ENCODE results near the gene PCSK6. TPM values are rescaled to one million over a fixed set of nuclear protein-coding genes. Genes with fewer than 3 reads are reported as not detected.

Gene PCSK6
- total RNA-seq, 1 donor from 2014 or later = 5.4 TPM

DNA sequence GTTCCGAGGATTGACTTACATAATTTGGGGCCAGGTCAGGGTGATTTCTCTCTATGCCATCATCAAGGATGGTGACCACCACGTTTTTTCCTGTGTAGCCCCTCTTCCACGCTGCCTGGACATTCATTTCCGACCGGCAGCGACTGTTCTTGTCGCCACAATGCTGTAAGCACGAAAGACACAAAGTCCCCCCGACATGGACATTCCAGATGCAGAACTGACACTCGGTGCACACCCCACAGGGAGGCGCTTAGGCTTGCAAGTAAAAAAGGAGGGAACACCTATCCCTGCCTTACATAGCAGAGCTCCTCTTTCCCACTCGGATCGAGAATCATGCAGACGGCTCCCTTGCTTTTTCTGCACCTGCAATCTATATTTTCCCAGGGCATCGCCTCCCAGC is 58.2 kb downstream of the PCSK6 start:
- no peak overlapping the region for H3K27ac Mint-ChIP-seq (ENCODE audit: unreplicated experiment)

DNA sequence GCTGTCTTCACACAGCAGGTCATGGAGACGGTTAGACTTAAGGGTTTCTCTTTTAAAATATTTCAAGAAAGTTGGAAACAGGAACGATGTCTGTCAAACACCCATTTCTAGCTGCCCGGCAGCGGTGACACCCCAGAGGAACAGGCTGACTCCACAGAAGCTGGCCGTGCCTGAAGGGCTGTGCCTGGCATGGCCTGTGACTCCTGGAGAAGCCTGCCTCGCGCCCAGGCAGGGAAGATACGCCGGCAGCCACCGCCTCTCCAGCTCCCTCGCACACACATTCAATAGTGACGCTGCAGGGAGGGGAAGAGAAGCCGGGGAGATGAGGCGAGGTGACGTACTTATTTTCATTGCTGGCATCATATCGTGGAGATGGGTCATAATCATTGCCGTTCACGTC is 59.9 kb downstream of the PCSK6 start:
- Mint-ChIP-seq H3K36me3 (ENCODE audit: low read depth) (no peaks in the 10 kb centered on the region), H3K4me3 (no peak overlapping the region), H3K27ac (ENCODE audit: unreplicated experiment) (no peak overlapping the region), H3K4me1 (peaks cover 30% of the 10 kb centered on the region), H3K27me3 (ENCODE audit: low read depth) (no peaks in the 10 kb centered on the region), H3K9me3 (no peaks in the 10 kb centered on the region)
- TF ChIP-seq CTCF (conservative IDR thresholded peaks at IDR 0.05) = no peak
- DNase-seq (ENCODE audit: low read depth, low spot score) = no peak

More for the DNA sequence above, 58.2 kb downstream of the PCSK6 start:
- no peak overlapping the region for H3K4me3 Mint-ChIP-seq
- H3K4me1 Mint-ChIP-seq = peaks cover 30% of the 10 kb centered on the region
- H3K27me3 Mint-ChIP-seq (ENCODE audit: low read depth) = no peaks in the 10 kb centered on the region
- TF ChIP-seq CTCF (conservative IDR thresholded peaks at IDR 0.05) = no peak
- no peaks in the 10 kb centered on the region for H3K9me3 Mint-ChIP-seq
- DNase-seq (ENCODE audit: low read depth, low spot score) = no peak
- H3K36me3 Mint-ChIP-seq (ENCODE audit: low read depth) = no peaks in the 10 kb centered on the region

DNA sequence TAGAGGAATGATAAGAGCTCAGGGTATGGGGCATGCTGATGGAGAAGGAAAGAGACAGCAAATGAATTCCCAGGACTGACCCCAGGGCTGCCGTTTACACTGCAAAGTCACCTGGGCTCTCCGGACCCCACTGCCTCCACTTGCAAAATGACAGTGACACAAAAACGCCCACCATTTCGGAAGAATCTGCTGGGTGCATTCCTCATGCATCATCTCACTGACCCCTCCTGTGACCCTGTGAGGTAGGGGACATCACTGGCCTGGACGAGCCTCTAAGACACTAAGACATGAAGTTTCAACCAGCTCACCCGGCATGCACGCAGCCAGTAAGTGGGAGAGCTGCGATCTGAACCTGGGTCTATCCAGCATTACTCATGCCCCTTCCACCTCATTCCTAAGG is 60.3 kb downstream of the PCSK6 start:
- no peak for TF ChIP-seq CTCF (conservative IDR thresholded peaks at IDR 0.05)
- no peaks in the 10 kb centered on the region for H3K27me3 Mint-ChIP-seq (ENCODE audit: low read depth)
- H3K4me1 Mint-ChIP-seq = peaks cover 30% of the 10 kb centered on the region
- no peak overlapping the region for H3K27ac Mint-ChIP-seq (ENCODE audit: unreplicated experiment)
- no peak for DNase-seq (ENCODE audit: low read depth, low spot score)
- no peak overlapping the region for H3K4me3 Mint-ChIP-seq
- H3K36me3 Mint-ChIP-seq (ENCODE audit: low read depth) = no peaks in the 10 kb centered on the region
- H3K9me3 Mint-ChIP-seq = no peaks in the 10 kb centered on the region

DNA sequence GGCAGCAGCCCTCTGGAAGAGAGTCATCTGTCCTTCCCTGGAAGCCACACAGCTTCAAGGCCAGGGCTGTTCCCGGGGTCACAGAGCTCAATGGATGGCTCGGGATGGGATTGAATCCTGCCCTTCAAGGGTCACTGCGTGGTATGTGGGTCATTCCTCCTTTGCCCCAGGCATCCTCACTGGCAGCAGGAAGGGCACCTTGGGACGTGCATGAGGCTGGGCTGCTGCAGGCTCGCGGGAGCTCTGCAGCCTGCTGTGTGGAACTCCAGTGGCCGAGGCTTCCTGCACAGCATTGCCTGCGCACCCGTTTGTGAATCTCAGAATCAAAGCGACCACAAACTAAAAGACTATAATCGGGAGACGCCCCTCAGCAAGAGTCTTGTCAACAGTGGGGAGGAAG is 60.7 kb downstream of the PCSK6 start:
- no peak overlapping the region for H3K27ac Mint-ChIP-seq (ENCODE audit: unreplicated experiment)
- DNase-seq (ENCODE audit: low read depth, low spot score) = peak; percentile 32
- peaks cover 30% of the 10 kb centered on the region for H3K4me1 Mint-ChIP-seq
- no peaks in the 10 kb centered on the region for H3K36me3 Mint-ChIP-seq (ENCODE audit: low read depth)
- H3K9me3 Mint-ChIP-seq = no peaks in the 10 kb centered on the region
- H3K4me3 Mint-ChIP-seq = peak overlapping the region; percentile 32
- TF ChIP-seq CTCF (conservative IDR thresholded peaks at IDR 0.05) = no peak
- no peaks in the 10 kb centered on the region for H3K27me3 Mint-ChIP-seq (ENCODE audit: low read depth)

DNA sequence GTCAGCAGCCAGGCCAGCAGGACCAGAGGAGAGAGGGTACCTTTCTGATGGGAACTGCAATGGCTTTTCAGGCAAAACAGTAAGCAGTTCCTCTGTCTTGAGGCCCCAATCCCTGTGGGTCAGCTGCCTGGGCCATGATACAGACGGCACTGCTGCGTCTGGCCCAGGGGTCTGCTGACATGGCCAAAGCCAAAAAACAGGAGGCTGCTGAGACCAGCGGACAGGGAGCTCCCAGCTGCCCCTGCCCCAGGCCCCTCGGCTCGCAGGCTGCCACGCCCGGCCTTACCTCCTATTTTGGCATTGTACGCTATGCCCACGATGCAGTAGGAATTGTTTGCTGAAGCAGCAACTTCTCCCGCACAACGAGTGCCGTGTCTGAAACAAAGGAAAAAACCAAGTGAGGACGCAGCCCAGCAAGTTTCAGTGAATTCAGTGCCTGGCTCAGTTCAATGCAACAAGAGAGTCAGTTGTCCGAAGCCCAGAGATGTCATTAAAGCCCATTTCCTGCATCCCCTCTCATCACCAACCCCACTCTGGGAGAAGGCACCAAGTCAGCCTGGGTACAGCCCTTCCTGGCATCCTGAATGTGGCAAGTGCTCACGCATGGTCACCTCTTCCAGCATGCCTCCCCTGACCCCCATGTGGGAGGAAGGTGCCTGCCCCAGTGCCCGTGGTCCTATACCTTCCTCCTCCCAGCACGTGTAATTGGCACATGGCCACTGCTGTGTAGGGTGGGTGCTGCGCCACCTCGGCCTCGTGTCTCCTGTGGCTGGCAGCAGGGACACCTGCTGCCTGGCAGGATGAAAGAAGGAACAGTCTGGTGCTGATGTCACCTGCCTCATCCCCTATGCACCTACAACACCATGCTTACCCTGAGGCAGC is 61.7 kb downstream of the PCSK6 start:
- H3K9me3 Mint-ChIP-seq = no peaks in the 10 kb centered on the region
- no peak overlapping the region for H3K4me3 Mint-ChIP-seq
- no peaks in the 10 kb centered on the region for H3K27me3 Mint-ChIP-seq (ENCODE audit: low read depth)
- H3K4me1 Mint-ChIP-seq = peaks cover 30% of the 10 kb centered on the region
- no peak overlapping the region for H3K27ac Mint-ChIP-seq (ENCODE audit: unreplicated experiment)
- DNase-seq (ENCODE audit: low read depth, low spot score) = no peak
- H3K36me3 Mint-ChIP-seq (ENCODE audit: low read depth) = no peaks in the 10 kb centered on the region
- TF ChIP-seq CTCF (conservative IDR thresholded peaks at IDR 0.05) = no peak
